Osteoblast (primary cell): Measurements from ENCODE around the gene CDK5R1. TPM values are rescaled to one million over a fixed set of nuclear protein-coding genes. Genes with fewer than 3 reads are reported as not detected.
A peak's percentile ranks its signal among the peaks of the same experiment; 100 is the strongest.

Experiments used
- DNase-seq: peaks from one replicate; pipeline ENCODE4 v3.0.0; 2011; ENCODE audit warnings: low spot score, mixed read lengths; ENCODE audit not compliant: insufficient read length; ENCODE audit errors: missing footprints
- H2AFZ ChIP-seq: 2 replicates; pipeline ENCODE4 v1.6.0; 2011; ENCODE audit warnings: mild to moderate bottlenecking, low read length
- H3K27ac ChIP-seq: 2 replicates; pipeline ENCODE4 v1.5.1; 2011; ENCODE audit warnings: mild to moderate bottlenecking, low read depth, low read length, moderate library complexity
- H3K27me3 ChIP-seq: 2 replicates; pipeline ENCODE4 v1.6.0; 2012; ENCODE audit warnings: mild to moderate bottlenecking, control low read depth, inconsistent platforms, low read length, moderate library complexity; ENCODE audit not compliant: insufficient read depth
- H3K36me3 ChIP-seq: 2 replicates; pipeline ENCODE4 v1.5.1; 2011; ENCODE audit warnings: mild to moderate bottlenecking, low read length, control low read depth, moderate library complexity; ENCODE audit not compliant: insufficient read depth
- H3K4me1 ChIP-seq: 2 replicates; pipeline ENCODE4 v1.5.1; 2011; ENCODE audit warnings: mild to moderate bottlenecking, low read length, control low read depth, moderate library complexity; ENCODE audit not compliant: insufficient read depth
- H3K4me2 ChIP-seq: 2 replicates; pipeline ENCODE4 v1.6.0; 2011; ENCODE audit warnings: mild to moderate bottlenecking, low read length; ENCODE audit not compliant: insufficient read depth
- H3K4me3 ChIP-seq: fragments of 200-600 bp; sonication (generic); 3 replicates; pipeline ENCODE4 v1.5.1; 2012; ENCODE audit warnings: mild to moderate bottlenecking, low read length, inconsistent platforms; ENCODE audit not compliant: insufficient read depth
- H3K79me2 ChIP-seq: 2 replicates; pipeline ENCODE4 v1.6.0; 2012; ENCODE audit warnings: mild to moderate bottlenecking, low read length, control low read depth, inconsistent platforms; ENCODE audit not compliant: insufficient read depth
- H3K9me3 ChIP-seq: 2 replicates; pipeline ENCODE4 v1.5.1; 2011; ENCODE audit warnings: low read depth, low read length, control low read depth
- H4K20me1 ChIP-seq: 2 replicates; pipeline ENCODE4 v1.6.0; 2012; ENCODE audit warnings: mild to moderate bottlenecking, low read length, control low read depth; ENCODE audit not compliant: insufficient read depth
- CTCF ChIP-seq: IDR thresholded peaks from 2 replicates; pipeline ENCODE4 v1.5.1; 2011; ENCODE audit warnings: mild to moderate bottlenecking, low read depth, low read length, moderate library complexity; ENCODE audit errors: extremely low read depth
- total RNA-seq: library from RNA; depleted of rRNA; stranded (reverse); fragments of >200 nt; gene quantifications from 2 replicates; pipeline ENCODE4 v1.2.3, GENCODE V29; 2012

Gene CDK5R1
- total RNA-seq, 1 donor: 0.72 TPM

- H3K27ac ChIP-seq: no peak overlapping the region
- no peak overlapping the region for H3K4me2 ChIP-seq
- peak; percentile 73 for DNase-seq
- TF ChIP-seq CTCF: no peak
- H3K79me2 ChIP-seq: no peaks in the 10 kb centered on the region
- H3K9me3 ChIP-seq: no peaks in the 10 kb centered on the region
- peaks cover 2% of the 10 kb centered on the region for H3K36me3 ChIP-seq
- peaks cover 18% of the 10 kb centered on the region for H3K4me1 ChIP-seq
- no peaks in the 10 kb centered on the region for H3K27me3 ChIP-seq
- H4K20me1 ChIP-seq: peaks cover 4% of the 10 kb centered on the region
- no peak overlapping the region for H3K4me3 ChIP-seq
- no peak overlapping the region for H2AFZ ChIP-seq
Observed at GRCh38 chr17:32489320-32490100, 2.7 kb downstream of the CDK5R1 start.

- H3K4me3 ChIP-seq: no peak overlapping the region
- peaks cover 4% of the 10 kb centered on the region for H4K20me1 ChIP-seq
- H3K36me3 ChIP-seq: peaks cover 2% of the 10 kb centered on the region
- H2AFZ ChIP-seq: no peak overlapping the region
- H3K79me2 ChIP-seq: no peaks in the 10 kb centered on the region
- no peaks in the 10 kb centered on the region for H3K9me3 ChIP-seq
- no peak for TF ChIP-seq CTCF
- DNase-seq: no peak
- no peak overlapping the region for H3K27ac ChIP-seq
- peaks cover 18% of the 10 kb centered on the region for H3K4me1 ChIP-seq
- no peak overlapping the region for H3K4me2 ChIP-seq
- no peaks in the 10 kb centered on the region for H3K27me3 ChIP-seq
Observed at GRCh38 chr17:32490101-32490482, 3.3 kb downstream of the CDK5R1 start.

GRCh38 chr17:32491371-32492263, 4.8 kb downstream of the CDK5R1 start:
- peaks cover 4% of the 10 kb centered on the region for H4K20me1 ChIP-seq
- H3K9me3 ChIP-seq: no peaks in the 10 kb centered on the region
- no peak overlapping the region for H2AFZ ChIP-seq
- H3K27me3 ChIP-seq: no peaks in the 10 kb centered on the region
- no peak overlapping the region for H3K4me3 ChIP-seq
- H3K36me3 ChIP-seq: peaks cover 2% of the 10 kb centered on the region
- H3K4me2 ChIP-seq: no peak overlapping the region
- no peak for TF ChIP-seq CTCF
- peak; percentile 83 for DNase-seq
- no peaks in the 10 kb centered on the region for H3K79me2 ChIP-seq
- peaks cover 22% of the 10 kb centered on the region for H3K4me1 ChIP-seq
- no peak overlapping the region for H3K27ac ChIP-seq

- TF ChIP-seq CTCF: no peak
- Histone ChIP-seq H3K9me3 (no peaks in the 10 kb centered on the region), H3K4me2 (no peak overlapping the region), H3K4me3 (no peak overlapping the region), H3K27me3 (no peaks in the 10 kb centered on the region), H3K27ac (no peak overlapping the region), H3K36me3 (peaks cover 2% of the 10 kb centered on the region), H2AFZ (no peak overlapping the region), H4K20me1 (peaks cover 4% of the 10 kb centered on the region), H3K4me1 (peaks cover 28% of the 10 kb centered on the region), H3K79me2 (no peaks in the 10 kb centered on the region)
- DNase-seq: no peak
Observed at GRCh38 chr17:32492264-32492589, 5.4 kb downstream of the CDK5R1 start.
